ENCODE results near the gene CTSD.
"Not testable (repeated sequence)": the region's sequence is repeated elsewhere in the genome, so short reads cannot be mapped to it uniquely, and the experiment has no call there.

The CTSD gene

DNA sequence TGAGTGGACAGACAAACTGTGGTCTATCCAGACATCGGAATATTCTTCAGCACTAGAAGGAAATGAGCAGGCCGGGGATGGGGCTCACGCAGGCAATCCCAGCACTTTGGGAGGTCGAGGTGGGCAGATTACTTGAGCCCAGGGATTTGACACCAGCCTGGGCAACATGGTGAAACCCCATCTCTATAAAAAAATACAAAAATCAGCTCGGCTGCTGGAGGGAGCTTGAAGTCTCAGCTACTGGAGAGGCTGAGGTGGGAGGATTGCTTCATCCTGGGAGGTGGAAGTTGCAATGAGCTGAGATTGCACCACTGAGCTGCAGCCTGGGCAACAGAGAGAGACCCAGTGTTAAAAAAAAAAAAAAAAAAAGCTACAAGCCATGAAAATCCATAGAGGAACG lies 8.0 kb upstream of the CTSD start:
- Histone ChIP-seq H3K4me1 (ENCODE audit: control insufficient read depth, insufficient read depth, low read length) (no peaks in the 10 kb centered on the region), H3K9ac (ENCODE audit: low read length) (no peak overlapping the region), H3K27me3 (ENCODE audit: control insufficient read depth, insufficient read depth, low read length) (no peaks in the 10 kb centered on the region), H3K36me3 (ENCODE audit: control insufficient read depth, insufficient read depth, low read length) (no peaks in the 10 kb centered on the region), H3K27ac (ENCODE audit: low read depth, low read length) (no peak overlapping the region), H3K4me3 (ENCODE audit: low read length) (no peak overlapping the region)

DNA sequence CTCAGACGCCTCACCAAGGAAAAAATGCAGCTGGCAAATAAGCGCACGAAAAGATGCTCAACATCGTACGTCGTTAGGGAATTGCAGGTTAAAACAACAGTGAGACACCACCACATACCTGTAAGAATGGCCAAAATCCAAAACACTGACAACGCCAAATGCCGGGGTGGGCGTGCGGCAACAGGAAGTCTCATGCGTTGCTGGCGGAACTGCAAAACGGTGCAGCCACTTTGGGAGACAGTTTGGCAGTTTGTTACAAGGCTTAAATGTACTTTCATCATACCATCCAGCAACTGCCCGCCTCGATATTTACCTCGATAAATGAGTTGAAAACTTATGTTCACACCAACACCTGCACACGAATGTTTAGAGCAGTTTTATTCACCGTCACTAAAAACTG lies 7.5 kb upstream of the CTSD start:
- no peaks in the 10 kb centered on the region for H3K27me3 ChIP-seq (ENCODE audit: control insufficient read depth, insufficient read depth, low read length)
- no peaks in the 10 kb centered on the region for H3K4me1 ChIP-seq (ENCODE audit: control insufficient read depth, insufficient read depth, low read length)
- no peak overlapping the region for H3K27ac ChIP-seq (ENCODE audit: low read depth, low read length)
- no peak overlapping the region for H3K4me3 ChIP-seq (ENCODE audit: low read length)
- H3K9ac ChIP-seq (ENCODE audit: low read length): no peak overlapping the region
- H3K36me3 ChIP-seq (ENCODE audit: control insufficient read depth, insufficient read depth, low read length): no peaks in the 10 kb centered on the region

DNA sequence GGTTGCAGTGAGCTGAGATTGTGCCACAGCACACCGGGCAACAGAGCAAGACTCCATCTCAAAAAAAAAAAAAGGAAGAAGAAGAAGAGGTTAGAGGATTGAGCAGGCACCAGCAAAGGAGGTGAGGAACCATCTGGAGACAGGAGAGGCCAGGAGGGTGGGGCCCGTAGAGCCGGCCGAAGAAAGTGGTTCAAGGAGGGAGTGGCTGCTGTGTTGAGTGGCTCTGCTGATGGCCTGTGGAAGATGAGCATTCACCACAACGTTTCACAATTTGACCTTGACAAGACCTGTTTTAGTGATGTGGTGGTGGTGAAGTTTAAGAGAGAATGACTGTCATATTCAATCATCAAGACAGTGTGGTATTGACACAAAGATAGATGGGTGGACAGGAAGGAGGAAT lies 6.8 kb upstream of the CTSD start:
- no peak overlapping the region for H3K9ac ChIP-seq (ENCODE audit: low read length)
- H3K36me3 ChIP-seq (ENCODE audit: control insufficient read depth, insufficient read depth, low read length): no peaks in the 10 kb centered on the region
- H3K4me3 ChIP-seq (ENCODE audit: low read length): no peak overlapping the region
- no peaks in the 10 kb centered on the region for H3K27me3 ChIP-seq (ENCODE audit: control insufficient read depth, insufficient read depth, low read length)
- no peaks in the 10 kb centered on the region for H3K4me1 ChIP-seq (ENCODE audit: control insufficient read depth, insufficient read depth, low read length)
- no peak overlapping the region for H3K27ac ChIP-seq (ENCODE audit: low read depth, low read length)

DNA sequence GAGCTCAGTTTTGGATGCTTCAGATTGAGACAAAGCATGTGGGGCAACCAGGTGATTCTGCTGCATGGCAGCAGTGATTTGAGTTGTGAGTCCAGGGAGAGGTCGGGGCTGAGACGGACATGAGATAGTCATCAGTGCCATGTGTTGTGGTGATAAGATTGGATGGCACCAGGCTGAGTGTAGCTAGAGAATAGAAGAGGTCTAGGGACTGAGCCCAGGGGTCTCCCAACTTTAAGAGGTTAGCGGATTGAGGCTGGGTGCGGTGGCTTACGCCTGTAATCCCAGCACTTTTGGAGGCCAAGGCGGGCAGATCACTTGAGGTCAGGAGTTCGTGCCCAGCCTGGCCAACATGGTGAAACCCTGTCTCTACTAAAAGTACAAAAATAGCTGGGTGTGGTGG lies 6.3 kb upstream of the CTSD start:
- H3K9ac ChIP-seq (ENCODE audit: low read length): no peak overlapping the region
- no peak overlapping the region for H3K4me3 ChIP-seq (ENCODE audit: low read length)
- H3K4me1 ChIP-seq (ENCODE audit: control insufficient read depth, insufficient read depth, low read length): no peaks in the 10 kb centered on the region
- H3K27ac ChIP-seq (ENCODE audit: low read depth, low read length): no peak overlapping the region
- H3K36me3 ChIP-seq (ENCODE audit: control insufficient read depth, insufficient read depth, low read length): no peaks in the 10 kb centered on the region
- no peaks in the 10 kb centered on the region for H3K27me3 ChIP-seq (ENCODE audit: control insufficient read depth, insufficient read depth, low read length)

DNA sequence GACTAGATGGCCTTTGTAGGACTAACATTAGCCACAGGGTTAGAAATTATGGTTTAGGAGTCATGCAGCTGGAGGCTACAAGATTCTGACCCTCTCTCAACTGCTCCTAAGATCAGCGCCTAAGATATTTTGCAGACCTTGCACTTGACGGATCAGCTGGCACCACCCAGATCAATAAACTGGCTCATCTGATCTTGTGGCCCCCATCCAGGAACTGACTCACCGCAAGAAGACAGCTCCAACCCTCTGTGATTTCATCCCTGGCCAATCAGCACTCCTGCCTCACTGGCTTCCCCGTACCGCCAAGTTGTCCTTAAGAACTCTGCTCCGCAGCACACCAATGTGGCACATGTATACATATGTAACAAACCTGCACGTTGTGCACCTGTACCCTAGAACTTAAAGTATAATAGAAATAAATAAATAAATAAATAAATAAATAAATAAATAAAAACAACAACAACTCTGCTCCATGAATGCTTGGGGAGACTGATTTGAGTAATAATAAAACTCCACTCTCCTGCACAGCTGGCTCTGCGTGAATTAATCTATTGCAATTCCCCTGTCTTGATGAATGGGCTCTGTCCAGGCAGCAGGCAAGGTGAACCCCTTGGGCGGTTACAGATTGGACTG lies 5.7 kb upstream of the CTSD start:
- H3K4me3 ChIP-seq (ENCODE audit: low read length); H3K27me3 ChIP-seq (ENCODE audit: control insufficient read depth, insufficient read depth, low read length); H3K27ac ChIP-seq (ENCODE audit: low read depth, low read length); H3K36me3 ChIP-seq (ENCODE audit: control insufficient read depth, insufficient read depth, low read length); H3K4me1 ChIP-seq (ENCODE audit: control insufficient read depth, insufficient read depth, low read length); H3K9ac ChIP-seq (ENCODE audit: low read length): not testable (repeated sequence)

DNA sequence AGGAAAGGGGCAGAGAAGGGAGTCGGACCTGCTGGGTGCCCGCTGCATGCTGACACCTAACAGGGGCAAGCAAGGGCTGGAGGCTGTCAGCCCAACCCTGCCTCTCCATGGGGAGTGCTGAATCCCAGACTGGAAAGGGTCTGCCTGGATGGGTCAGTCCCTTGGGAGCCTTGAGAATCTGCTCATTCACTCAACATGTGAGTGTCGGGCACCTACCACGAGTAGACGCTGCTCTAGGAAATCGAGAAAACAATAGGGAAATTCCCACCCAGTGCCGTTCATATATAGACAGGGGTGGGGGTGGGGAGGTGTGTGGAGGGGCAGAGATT lies 4.4 kb upstream of the CTSD start:
- H3K9ac ChIP-seq (ENCODE audit: low read length): no peak overlapping the region
- H3K4me1 ChIP-seq (ENCODE audit: control insufficient read depth, insufficient read depth, low read length): peaks cover under 1% of the 10 kb centered on the region
- no peaks in the 10 kb centered on the region for H3K36me3 ChIP-seq (ENCODE audit: control insufficient read depth, insufficient read depth, low read length)
- no peak overlapping the region for H3K27ac ChIP-seq (ENCODE audit: low read depth, low read length)
- no peak overlapping the region for H3K4me3 ChIP-seq (ENCODE audit: low read length)
- H3K27me3 ChIP-seq (ENCODE audit: control insufficient read depth, insufficient read depth, low read length): no peaks in the 10 kb centered on the region

DNA sequence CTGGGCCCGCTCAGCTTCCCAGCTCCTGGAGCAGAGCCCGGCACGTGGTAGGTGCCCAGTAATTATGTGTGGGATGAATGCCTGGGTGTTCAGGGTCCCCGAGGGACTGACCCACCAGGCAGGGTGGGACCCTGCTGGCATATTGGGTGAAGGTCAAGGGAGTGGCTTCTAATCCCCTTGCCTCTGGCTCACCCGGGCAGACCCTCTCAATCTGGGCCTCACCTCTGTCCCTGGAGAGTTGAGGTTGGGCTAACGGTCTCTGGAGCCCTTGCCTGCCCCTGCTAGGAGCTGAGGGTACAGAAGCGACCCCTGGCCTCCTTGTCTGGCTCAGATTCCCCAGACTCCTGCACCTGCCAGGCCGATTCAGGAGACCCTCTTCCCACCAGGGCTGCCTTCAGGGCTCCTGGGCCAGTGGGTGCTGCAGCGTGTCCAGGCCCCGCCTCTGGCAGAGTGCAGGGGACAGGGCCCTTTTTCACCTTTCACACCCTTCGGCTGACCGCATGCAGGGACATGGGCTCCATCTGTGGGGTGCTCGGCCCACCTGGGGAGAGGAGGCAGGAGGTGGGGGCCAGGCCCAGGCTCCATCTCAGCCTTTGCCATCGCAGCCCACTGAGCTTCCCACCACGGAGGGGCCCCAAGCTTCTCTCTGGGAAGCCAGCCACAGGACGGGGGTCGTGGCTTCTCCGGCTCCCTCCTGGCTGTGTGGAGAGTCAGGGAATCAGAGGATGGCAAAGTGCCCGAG lies 3.8 kb upstream of the CTSD start:
- Histone ChIP-seq H3K27me3 (ENCODE audit: control insufficient read depth, insufficient read depth, low read length) (no peaks in the 10 kb centered on the region), H3K4me3 (ENCODE audit: low read length) (no peak overlapping the region), H3K4me1 (ENCODE audit: control insufficient read depth, insufficient read depth, low read length) (peaks cover 6% of the 10 kb centered on the region), H3K27ac (ENCODE audit: low read depth, low read length) (no peak overlapping the region), H3K9ac (ENCODE audit: low read length) (no peak overlapping the region), H3K36me3 (ENCODE audit: control insufficient read depth, insufficient read depth, low read length) (no peaks in the 10 kb centered on the region)

DNA sequence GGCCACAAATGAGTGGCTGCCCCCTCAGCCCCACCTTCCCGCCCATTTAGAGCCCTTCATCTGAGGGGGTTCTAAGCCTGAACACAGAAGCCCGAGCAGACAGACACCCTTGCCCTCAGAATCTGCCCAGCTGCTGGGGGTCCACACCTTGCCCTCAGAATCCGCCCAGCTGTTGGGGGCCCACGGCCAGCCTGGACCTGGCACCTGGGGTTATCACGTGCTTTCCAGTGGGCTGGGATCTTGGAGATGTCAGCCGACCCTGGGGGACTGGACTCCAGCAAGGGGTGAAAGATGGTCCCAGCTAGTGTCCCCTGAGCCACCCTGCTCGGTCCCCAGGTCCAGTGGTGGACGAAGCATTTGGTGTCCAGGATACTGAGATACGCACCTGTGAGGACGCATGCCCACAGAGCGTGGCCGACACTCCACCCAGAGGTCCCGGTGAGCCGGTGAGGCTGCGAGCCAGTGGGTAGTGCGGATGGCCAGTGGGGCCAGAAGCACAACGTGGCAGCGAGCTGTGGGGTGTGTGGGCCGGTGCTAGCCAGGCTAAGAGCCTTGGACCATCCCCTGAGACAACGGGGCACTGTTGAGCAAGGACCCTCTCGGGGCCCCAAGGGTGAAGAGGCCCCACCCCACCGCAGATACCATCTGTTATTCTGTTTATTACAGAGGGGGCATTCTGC lies 3.1 kb upstream of the CTSD start:
- Histone ChIP-seq H3K27ac (ENCODE audit: low read depth, low read length) (no peak overlapping the region), H3K36me3 (ENCODE audit: control insufficient read depth, insufficient read depth, low read length) (no peaks in the 10 kb centered on the region), H3K4me3 (ENCODE audit: low read length) (no peak overlapping the region), H3K4me1 (ENCODE audit: control insufficient read depth, insufficient read depth, low read length) (peaks cover 7% of the 10 kb centered on the region), H3K27me3 (ENCODE audit: control insufficient read depth, insufficient read depth, low read length) (no peaks in the 10 kb centered on the region), H3K9ac (ENCODE audit: low read length) (no peak overlapping the region)

DNA sequence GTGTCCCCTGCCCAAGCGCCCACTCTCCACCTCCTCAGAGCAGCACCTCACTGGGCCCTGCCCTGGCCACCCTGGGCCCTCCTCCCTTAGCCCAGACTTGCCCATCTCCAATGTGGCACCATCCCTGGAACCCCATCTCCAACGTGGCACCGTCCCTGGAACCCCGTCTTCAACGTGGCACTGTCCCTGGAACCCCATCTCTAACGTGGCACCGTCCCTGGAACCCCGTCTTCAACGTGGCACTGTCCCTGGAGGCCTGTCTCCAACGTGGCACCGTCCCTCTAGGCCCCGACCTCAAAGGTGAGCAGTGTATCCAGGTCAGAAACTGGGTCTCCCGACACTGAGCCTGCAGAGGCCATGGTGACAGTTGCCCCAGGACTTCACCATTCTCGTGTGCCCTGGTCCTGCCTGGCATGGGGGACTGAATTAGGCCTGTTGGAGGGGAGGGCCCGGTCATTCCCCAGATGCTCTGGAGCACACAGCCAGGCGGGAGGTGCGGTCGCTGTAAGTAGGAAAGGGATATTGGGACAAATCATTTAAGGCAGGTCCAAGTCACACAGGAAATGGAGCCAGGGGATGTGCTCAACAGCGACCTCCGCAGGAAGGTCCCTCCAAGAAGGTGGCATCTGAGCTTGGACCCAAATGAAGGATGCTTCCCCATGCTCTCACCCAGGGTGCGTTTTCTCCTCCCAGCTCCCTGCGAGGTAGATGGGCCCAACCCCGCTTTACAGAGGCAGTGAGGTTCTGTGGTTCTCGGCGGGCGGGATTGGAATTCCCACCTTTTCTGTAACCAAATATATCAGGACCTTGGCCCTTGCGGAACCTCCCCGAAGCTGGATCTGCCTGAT lies 2.4 kb upstream of the CTSD start:
- no peak overlapping the region for H3K4me3 ChIP-seq (ENCODE audit: low read length)
- peaks cover 7% of the 10 kb centered on the region for H3K4me1 ChIP-seq (ENCODE audit: control insufficient read depth, insufficient read depth, low read length)
- H3K9ac ChIP-seq (ENCODE audit: low read length): no peak overlapping the region
- H3K27ac ChIP-seq (ENCODE audit: low read depth, low read length): no peak overlapping the region
- H3K36me3 ChIP-seq (ENCODE audit: control insufficient read depth, insufficient read depth, low read length): peaks cover 3% of the 10 kb centered on the region
- H3K27me3 ChIP-seq (ENCODE audit: control insufficient read depth, insufficient read depth, low read length): no peaks in the 10 kb centered on the region

DNA sequence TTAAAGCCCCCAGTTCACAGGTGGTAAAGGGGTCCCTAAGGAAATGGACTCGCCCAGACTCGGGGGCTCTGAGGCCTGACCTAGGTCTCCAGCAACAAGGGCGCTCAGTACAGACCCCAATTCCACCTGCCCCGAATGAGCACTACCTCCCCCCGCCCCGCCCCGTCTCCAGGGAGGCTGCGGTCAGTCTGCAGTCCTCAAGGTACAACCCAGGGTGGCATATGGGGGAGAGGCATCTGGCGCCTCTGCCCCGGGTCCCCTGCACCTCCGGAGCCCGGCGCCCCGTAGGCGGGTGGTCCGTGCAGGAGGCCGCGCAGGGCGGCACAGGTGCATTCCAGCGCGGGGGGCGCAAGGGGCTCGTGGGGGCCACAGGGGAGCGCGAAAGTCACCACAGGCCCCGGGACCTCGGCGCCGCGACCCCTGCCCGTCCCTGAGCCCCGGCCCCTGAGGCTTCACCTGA lies 361 bp downstream of the CTSD start:
- peaks cover 7% of the 10 kb centered on the region for H3K4me1 ChIP-seq (ENCODE audit: control insufficient read depth, insufficient read depth, low read length)

DNA sequence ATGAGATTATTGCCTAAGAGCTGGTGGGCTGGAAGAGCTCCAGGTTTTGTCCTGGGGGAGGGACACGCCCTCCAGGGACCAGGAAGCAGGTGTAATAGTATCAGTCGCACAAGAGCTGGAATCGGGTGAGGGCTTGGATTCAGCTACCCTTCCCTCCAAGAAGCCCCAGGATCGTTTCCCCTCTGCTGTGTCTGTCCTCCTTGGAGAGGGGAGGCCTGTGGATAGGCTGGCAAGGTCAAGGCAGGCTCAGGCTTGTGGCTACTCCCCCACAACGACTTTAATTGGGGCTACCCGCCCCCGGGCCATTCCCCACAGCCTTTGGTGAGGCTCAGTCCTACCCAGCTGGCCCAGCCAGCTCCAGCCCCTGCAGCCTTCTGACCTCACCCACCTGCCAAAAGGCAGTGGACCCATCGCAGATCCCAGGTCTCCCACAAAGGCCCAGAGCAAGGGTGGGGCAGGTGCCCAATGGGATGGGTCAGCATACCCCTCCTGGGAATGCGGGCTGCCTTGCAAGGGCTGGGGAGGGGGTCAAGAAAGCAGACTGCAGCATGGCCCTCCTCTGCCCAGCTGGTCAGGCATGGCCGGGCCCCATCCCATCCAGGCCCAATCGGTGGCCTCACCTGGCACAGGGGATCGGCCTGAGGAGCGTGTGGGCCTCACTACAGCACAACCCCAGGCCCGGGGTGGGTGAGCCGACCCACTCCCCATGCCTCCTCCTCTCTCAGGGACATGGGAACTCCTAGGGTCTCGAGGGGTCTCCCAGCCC lies 1.0 kb downstream of the CTSD start:
- H3K27me3 ChIP-seq (ENCODE audit: control insufficient read depth, insufficient read depth, low read length): no peaks in the 10 kb centered on the region
- H3K4me3 ChIP-seq (ENCODE audit: low read length): peak overlapping the region; percentile 79
- peaks cover 10% of the 10 kb centered on the region for H3K36me3 ChIP-seq (ENCODE audit: control insufficient read depth, insufficient read depth, low read length)
- peaks cover 7% of the 10 kb centered on the region for H3K4me1 ChIP-seq (ENCODE audit: control insufficient read depth, insufficient read depth, low read length)
- H3K27ac ChIP-seq (ENCODE audit: low read depth, low read length): peak overlapping the region; percentile 57
- H3K9ac ChIP-seq (ENCODE audit: low read length): peak overlapping the region; percentile 43

More for the DNA sequence above, 361 bp downstream of the CTSD start:
- Histone ChIP-seq H3K9ac (ENCODE audit: low read length) (peak overlapping the region; percentile 43), H3K36me3 (ENCODE audit: control insufficient read depth, insufficient read depth, low read length) (peaks cover 10% of the 10 kb centered on the region), H3K27me3 (ENCODE audit: control insufficient read depth, insufficient read depth, low read length) (no peaks in the 10 kb centered on the region), H3K27ac (ENCODE audit: low read depth, low read length) (peak overlapping the region; percentile 57), H3K4me3 (ENCODE audit: low read length) (peak overlapping the region; percentile 79)

Data from rectal smooth muscle tissue (tissue), 1 donor.